Measurements from ENCODE around the gene GPR42.

The GPR42 gene, protein sequence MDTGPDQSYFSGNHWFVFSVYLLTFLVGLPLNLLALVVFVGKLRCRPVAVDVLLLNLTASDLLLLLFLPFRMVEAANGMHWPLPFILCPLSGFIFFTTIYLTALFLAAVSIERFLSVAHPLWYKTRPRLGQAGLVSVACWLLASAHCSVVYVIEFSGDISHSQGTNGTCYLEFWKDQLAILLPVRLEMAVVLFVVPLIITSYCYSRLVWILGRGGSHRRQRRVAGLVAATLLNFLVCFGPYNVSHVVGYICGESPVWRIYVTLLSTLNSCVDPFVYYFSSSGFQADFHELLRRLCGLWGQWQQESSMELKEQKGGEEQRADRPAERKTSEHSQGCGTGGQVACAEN

DNA sequence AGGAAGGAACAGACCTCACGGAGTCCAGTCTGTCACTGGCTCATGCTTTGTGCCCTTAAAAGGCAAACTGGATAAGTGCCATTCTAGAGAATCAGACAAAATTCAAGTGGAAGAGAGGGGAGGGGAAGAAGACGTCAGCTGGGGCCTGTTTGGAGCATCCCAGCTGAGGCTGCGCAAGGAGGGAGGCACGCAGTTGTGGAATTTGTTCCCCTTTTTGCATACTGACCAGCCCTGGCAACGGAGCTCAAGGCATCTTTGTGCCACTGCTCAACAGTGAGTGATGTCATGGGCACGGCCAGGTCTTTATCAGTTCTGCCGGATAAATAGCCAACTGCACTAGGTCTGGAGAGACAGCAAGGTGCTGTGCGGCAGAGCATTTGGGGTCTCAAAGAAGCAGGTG, at the start of gene GPR42:
GPR42 (plus strand) TSS at position 347 of the 400 bp plus-strand sequence. CDS start 292 bp downstream, outside the sequence.
- no peak for DNase-seq

DNA sequence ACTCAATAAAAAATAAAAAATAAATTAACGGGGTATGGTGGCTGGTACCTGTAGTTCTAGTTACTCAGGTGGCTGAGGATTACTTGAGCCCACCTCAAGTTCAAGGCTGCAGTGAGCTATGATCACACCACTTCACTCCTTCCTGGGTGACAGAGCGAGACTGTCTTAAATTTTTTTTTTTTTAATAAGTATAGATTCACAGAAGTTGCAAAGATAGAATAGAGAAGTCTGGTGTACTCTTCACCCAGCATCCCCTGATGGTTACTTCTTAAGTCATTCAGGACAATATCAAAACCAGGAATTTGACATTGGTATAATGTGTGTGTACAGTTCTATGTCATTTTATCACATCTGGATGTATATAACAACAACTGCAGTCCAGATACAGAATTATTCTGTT, 49.6 kb upstream of the GPR42 start:
- no peak for DNase-seq

DNA sequence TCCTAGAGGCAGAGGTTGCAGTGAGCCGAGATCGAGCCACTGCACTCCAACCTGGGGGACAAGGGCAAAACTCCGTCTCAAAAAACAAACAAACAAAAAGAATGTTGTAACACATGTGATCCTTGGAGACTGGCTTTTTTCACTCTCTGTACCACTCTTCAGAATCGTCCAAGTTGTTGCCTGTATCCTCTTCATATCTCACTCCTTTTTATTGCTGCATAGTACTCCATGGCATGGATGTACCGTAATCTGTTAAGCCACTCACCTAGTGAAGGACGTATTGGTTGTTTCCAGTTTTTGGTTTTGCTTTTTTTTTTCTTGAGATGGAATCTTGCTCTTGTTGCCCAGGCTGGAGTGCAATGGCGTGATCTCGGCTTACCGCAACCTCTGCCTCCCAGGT, 48.9 kb upstream of the GPR42 start:
- DNase-seq = no peak

DNA sequence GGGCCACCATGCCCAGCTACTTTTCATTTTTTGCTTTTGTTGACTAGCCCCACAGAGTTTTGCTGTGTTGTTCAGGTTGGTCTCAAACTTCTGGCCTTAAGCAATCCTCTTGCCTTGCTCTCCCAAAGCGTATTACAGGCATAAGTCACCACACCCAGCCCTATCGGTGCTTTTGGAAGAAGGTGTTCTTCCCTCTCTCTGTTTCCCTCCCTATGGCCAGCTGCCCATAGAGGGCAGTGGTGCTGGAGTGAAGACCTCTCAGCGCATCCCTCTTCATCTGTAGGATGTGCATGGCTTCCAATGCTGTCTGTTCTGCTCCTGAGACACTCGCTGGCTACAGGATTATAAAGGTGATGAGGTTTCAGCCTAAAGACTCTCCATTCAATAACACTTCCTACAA, 43.2 kb upstream of the GPR42 start:
- peak; percentile 41 for DNase-seq

DNA sequence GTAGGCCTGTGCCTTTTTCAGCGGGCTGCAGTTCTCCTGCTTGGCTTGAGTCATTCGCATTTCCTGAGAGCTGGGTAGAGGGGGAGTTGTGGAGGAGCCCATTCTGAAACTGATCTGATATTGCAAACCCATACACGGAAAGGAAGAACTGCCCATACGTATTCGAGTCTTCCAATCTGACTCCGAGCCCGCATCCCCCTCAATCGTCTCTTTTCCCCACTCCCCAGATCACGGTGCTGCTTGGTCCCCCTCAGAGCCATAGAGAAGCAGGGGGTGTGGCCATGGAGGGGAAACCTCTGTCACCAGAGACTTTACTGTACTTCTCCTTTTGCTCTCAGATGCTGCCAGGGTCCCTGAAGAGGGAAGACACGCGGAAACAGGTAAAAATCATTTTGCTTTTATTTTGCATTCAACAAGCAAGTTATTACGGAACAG, 42.0 kb upstream of the GPR42 start, which contains the start of gene CD22:
CD22 (plus strand) TSS at position 337 of the 435 bp plus-strand sequence. CDS start 2,854 bp downstream, outside the sequence.
- DNase-seq = no peak

DNA sequence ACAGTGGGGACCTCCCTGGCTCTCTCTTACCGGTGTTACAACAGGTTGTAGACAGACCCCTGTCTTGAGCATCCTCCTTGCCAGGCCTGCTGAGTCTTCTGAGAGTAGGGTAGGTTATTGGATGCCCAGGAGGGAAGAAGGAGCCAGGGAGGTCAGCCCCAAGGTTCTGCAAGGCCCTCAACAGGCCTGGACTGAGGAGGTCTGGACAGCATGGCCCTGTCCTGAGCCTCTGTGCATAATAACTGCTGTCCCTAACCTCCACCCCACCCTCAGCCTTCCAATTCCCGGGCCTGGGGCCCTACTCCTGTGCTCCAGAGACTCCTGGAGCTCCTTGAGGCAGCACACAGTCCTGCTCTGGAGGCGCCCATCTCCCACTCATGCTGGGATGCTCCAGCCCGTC, 41.5 kb upstream of the GPR42 start:
- no peak for DNase-seq

DNA sequence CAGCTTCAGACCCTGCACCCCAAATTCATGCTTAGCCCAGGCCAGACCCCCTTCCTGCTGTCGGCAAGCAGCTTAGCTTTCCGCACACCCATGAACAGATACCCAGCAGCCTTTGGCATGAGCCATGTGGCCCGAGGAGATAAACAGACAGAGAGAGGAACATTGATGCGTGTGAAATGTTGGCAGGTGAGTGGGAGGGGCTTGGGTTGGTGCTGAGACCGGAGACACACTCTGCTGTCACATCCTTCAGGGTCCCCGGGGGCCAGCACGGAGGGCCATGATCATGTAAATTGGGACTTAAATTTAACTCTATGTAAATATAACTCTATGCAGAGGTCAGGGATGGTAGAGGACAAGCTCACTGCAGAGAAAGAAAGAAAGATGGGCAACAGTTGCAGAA, 40.4 kb upstream of the GPR42 start:
- DNase-seq = no peak

DNA sequence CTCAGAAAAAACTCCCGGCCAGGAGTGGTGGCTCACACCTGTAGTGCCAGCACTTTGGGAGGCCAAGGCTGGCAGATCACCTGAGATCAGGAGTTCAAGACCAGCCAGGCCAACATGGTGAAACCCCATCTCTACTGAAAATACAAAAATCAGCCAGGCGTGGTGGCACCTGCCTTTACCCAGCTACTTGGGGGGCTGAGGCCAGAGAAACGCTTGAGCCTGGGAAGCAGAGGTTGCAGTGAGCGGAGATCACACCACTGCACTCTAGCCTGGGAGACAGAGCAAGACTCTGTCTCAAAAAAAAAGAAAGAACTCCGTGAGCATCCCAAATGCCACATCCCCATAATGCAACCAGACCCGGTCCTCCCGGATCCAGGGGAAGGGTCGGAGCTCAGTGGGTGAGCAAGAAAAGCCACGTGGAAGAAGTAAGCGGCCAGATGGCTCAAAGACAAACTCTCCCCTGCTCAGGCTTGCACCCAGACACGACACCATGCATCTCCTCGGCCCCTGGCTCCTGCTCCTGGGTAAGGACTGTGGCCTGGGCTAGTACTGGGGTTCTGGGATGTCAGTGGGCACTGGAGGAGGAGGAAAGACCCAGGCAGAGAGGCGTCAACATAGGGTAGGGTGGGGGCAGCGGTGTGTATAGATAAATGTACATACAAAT, 39.2 kb upstream of the GPR42 start:
- no peak for DNase-seq

DNA sequence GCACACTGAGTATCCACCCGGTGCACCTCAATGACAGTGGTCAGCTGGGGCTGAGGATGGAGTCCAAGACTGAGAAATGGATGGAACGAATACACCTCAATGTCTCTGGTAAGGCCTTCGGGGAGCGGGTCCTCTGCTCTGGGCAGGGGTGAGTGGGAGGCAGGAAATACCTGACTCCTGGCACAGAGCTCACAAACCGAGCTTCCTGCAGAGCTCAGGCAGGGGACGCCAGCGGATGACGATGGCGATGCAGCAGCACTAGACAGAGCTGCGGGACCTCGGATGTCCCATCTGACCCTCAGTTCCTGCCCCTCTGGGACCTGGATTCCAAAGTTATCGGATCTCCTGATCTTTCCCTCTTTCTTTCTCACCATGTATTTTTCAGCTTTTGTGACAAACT, 38.1 kb upstream of the GPR42 start:
- DNase-seq = no peak

DNA sequence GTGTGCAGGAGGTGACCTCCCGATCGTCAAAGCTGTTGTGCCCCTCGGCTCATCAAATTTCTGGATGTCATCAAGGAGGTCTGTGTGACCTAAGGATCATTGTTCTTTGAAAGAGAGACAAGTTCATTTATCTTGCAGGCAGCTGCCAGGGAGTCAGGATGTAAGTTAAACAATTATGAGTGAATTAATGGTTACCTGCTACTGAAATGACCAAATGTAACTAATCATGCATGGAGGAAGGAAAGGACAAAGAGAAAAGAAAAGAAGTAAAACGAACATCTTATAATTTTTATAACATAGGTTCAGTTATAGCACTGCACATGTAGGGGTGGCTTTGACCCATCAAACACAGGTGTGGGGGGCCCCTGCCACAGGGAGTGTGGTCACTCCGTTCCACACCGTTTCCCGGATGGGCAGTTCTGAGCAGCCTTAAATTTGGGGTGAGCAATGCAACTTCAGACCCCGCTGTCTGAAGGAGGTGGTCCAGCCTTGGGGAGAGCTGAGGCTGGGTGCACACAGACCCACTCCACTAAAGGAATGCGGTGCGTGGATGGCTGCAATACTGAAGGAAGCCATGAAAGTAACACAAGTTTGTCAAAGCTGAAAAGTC, 36.6 kb upstream of the GPR42 start:
- no peak for DNase-seq

DNA sequence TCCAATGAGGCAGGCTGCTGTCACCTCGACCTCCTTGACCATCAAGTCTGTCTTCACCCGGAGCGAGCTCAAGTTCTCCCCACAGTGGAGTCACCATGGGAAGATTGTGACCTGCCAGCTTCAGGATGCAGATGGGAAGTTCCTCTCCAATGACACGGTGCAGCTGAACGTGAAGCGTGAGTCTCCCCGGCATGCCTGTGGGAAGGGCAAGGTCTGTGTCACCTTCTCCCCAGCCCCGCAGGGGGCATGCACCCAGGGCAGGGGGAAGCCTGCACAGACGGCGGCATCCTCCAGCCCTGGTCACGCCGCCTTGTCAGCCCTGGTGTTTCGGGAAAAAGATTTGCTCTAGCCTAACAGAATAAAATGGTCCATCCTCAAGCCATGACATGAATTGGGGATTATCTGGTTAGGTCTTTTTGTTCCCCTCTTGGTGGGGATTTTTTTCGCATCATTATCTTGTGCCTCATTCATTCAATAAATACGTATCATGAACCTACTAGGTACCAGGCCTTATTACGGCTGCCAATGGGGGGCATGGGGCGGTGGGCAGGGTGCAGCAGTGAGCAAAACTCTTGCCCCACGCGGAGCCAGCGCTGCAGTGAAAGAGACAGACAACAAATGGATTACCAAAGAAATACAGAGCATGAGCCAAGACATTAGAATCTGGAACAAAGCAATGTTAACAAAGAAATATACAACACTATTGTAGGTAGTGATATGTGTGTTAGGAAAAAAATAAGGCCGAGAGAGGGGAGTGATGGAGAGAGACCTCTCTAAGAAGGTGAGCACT, 34.5 kb upstream of the GPR42 start:
- DNase-seq = no peak

DNA sequence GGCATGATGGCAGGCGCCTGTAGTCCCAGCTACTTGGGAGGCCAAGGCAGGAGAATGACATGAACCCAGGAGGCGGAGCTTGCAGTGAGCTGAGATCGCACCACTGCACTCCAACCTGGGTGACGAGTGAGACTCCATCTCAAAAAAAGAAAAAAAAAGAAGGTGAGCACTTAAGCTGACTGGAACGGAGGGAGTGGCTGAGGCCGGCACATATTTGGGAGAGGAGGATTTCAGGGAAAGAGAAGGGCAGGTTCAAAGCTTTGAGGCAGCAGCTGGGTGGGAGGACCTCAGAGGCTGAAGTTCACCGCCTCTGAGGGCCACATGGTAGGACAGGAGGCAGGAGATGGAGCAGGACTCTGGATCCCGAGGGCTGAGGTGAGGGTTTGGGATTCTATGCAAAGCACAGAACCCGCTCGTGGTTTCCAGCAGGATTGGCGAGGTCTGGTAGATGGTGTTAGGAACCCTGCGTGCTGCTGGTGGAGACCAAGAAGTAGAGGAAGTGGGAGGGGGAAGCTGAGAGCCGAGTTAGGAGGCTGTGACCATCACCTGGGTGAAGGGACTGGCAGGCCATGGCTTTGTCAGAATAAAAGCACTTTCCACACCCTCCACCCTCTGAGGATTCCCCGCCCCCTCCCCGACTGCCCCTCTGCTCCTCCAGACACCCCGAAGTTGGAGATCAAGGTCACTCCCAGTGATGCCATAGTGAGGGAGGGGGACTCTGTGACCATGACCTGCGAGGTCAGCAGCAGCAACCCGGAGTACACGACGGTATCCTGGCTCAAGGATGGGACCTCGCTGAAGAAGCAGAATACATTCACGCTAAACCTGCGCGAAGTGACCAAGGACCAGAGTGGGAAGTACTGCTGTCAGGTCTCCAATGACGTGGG, 33.5 kb upstream of the GPR42 start:
- DNase-seq = no peak

DNA sequence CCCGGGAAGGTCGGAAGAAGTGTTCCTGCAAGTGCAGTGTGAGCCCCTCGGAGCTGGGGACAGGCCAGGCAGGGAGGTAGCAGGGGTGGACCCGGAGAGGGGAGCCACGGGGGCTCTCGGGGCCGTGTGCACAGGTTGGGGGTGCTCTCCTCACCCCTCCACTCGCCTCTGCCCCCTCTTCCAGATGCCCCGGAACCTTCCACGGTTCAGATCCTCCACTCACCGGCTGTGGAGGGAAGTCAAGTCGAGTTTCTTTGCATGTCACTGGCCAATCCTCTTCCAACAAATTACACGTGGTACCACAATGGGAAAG, 32.9 kb upstream of the GPR42 start:
- DNase-seq = no peak

DNA sequence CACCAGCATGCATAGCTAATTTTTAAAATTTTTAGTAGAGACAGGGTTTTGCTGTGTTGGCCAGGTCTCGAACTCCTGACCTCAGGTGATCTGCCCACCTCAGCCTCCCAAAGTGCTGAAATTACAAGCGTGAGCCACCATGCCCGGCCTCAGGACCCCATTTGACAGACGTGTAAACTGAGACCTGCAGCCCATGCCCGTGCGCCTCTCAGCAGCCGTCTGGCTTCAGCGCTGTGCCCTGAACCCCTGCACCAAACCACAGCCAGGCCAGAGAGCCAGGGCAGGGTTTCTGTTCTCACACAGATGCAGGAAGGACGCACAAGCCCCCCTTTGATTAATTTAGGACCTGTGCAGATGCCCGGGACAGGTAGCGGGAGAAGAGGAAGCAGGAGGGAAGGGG, 30.4 kb upstream of the GPR42 start:
- DNase-seq = no peak

DNA sequence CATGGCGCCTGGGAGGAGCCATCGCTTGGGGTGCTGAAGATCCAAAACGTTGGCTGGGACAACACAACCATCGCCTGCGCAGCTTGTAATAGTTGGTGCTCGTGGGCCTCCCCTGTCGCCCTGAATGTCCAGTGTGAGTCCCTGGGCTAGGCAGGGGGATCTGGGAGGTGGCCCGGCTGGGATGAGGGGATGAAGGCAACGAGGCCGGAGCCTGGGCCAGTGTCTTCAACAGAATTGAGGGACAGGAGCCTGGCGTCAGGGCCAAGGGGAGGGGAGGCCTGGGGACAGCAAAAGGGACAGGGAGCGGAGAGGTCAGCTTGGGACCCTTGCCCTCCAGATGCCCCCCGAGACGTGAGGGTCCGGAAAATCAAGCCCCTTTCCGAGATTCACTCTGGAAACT, 29.9 kb upstream of the GPR42 start:
- DNase-seq = no peak

DNA sequence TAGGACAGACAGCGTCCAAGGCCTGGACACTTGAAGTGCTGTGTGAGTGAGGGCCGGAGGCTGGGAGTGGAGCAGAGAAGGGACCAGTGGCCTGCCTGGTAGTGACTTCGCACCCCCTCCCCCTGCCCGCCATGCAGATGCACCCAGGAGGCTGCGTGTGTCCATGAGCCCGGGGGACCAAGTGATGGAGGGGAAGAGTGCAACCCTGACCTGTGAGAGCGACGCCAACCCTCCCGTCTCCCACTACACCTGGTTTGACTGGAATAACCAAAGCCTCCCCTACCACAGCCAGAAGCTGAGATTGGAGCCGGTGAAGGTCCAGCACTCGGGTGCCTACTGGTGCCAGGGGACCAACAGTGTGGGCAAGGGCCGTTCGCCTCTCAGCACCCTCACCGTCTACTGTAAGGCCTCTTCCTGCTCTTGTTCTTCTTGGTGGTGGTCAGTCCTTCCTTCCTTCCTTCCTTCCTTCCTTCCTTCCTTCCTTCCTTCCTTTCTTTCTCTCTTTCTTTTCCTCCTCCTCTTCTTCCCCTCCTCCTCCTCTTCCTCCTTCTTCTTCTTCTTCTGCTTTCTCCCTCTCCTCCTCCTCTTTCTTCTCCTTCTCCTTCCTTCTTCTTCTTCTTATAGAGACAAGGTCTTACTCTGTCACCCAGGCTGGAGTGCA, 29.2 kb upstream of the GPR42 start:
- no peak for DNase-seq

DNA sequence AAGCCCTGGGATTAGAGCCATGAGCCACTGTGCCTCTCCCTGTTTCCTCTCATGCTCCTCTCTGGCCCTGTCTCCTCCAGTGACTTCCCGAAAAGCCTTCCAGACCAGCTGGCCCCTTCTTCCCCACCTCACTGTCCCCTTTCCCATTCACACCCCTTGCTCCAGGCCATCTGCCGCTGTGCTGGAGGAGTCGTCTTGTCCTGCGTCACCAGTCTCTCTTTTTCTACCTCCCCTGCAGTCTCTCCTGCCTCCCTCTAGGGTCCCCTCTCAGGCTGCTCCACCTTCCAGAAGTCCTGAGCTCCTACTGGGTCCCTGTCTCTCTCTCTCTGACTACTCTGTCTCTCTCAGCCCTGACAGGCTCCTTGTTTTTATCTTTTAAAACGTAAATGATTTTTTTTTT, 28.4 kb upstream of the GPR42 start:
- DNase-seq = peak; percentile 37

DNA sequence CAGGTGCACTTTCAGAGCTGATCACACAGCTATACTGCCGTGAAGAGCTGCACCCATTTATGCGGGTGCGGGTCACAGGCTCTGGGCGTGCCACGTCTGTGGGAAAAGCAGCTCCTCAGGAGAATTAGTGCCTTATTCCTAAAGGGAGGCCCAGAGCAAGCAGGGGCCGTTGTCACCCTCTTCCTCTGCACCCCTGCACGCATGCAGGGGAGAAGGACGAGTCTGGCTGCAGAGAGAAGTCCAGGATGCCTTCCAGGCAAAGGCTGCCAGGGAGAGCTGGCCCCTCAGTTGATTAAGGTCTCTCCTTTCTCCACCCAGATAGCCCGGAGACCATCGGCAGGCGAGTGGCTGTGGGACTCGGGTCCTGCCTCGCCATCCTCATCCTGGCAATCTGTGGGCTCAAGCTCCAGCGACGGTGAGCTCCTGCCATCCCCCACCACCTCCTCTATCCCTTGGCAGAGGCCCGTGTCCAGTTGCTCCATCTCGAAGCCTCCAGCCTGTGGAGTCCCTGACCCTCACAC, 26.3 kb upstream of the GPR42 start:
- DNase-seq = no peak

DNA sequence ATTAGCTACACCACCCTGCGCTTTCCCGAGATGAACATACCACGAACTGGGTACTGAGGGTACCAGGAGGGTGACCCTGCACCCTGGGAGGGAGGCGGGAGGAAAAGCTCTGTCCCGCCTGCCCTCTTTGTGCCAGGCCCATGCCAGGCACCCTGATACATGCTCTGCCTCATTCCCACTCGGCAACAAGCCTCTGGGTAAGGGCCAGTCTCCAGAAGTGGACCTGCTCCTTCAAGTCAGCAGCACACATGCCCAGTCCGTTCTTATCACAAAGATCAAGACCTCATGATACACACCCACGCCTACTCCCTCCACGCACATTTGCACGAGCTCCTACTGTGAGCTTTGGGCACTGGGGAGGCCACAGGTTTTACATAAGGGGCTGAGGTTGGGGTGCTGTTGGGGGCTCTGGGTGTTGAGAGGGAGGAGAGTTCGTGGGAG, 25.2 kb upstream of the GPR42 start:
- no peak for DNase-seq

DNA sequence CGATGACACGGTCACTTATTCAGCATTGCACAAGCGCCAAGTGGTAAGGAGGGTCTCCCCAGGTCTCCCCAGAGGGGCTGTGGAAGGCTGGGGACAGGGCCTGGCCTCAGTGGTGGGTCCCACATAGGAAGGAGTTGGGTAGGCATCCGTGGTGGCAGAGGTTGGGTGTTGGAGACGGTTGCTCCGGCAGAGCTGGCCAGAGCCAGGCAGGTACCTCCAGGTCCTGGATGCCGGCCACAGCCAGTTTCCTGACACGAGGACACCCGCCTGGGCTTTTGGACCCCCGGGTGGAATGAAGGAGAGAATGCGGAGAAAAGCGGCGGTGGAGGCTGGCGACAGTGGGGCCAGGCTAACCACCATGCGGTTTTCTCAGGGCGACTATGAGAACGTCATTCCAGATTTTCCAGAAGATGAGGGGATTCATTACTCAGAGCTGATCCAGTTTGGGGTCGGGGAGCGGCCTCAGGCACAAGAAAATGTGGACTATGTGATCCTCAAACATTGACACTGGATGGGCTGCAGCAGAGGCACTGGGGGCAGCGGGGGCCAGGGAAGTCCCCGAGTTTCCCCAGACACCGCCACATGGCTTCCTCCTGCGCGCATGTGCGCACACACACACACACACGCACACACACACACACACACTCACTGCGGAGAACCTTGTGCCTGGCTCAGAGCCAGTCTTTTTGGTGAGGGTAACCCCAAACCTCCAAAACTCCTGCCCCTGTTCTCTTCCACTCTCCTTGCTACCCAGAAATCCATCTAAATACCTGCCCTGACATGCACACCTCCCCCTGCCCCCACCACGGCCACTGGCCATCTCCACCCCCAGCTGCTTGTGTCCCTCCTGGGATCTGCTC, 24.4 kb upstream of the GPR42 start:
- no peak for DNase-seq

All from DMS53 (cell line).